ENCODE results near the gene BEND3.
"Not testable (repeated sequence)": the region's sequence is repeated elsewhere in the genome, so short reads cannot be mapped to it uniquely, and the experiment has no call there.

BEND3 gene

DNA sequence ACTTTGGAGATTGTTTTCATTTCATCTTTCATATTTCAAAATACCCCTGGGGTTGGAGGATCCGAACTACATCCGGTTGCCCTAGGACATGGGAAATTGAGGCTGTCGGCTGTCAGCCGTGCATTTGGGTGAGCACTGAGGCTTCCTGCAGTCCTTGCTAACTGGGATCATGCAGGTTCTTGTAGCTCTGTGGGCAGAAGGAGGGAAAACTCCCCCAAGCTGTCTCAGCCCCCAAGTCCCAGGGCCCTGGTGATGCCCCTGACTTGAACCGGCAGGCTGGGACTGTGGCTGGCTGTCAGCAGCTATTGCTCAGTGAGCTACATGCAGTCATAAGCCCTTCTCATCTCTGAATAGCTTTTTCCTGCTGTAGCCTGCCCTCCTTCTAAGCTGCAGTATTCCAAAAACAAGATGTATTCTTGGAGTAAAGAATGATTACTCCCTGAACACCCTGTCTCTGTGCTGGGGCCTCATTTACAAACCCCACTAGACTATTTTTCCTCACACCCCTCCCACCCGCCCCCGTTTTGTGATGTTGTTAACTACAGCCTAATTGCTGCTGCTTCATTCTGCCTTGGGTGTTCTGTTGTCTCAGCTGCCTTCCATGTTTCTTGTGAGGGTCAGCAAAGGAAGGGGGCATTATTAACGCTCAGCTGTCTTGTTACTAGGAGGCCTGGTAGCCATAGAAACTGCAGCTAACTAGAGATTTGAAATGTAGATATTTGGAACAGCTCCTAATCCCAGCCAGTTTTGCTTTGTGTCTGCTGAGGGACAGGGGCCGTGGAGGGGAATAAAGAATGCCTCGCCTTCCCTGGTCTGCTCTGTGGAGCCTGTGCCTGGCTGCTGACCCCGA is 69.3 kb downstream of the BEND3 start:
- no peak for DNase-seq (ENCODE audit: low read depth, low spot score)

DNA sequence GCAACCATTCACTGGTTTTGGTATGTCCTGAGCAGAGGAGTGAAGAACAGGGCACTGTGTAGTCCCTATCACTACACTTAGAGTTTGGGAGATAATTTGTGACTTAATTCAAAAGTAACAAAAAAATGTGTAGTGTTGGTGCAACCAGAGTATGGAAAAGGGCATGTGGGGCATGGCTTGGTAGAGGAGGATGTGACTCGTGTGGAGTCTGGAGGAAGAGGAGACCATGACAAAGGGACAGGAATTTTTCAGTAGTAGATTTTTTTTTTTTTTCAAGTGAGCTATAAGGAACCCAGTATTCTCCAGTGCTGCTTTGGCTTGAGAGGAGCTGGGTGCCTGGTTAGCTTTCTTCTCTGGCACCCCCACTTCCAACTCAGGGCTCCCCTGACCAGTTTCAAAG is 82.2 kb downstream of the BEND3 start:
- no peak for DNase-seq (ENCODE audit: low read depth, low spot score)

GRCh38 chr6:107032051-107032450 is 83.3 kb downstream of the BEND3 start:
- DNase-seq (ENCODE audit: low read depth, low spot score) = no peak

DNA sequence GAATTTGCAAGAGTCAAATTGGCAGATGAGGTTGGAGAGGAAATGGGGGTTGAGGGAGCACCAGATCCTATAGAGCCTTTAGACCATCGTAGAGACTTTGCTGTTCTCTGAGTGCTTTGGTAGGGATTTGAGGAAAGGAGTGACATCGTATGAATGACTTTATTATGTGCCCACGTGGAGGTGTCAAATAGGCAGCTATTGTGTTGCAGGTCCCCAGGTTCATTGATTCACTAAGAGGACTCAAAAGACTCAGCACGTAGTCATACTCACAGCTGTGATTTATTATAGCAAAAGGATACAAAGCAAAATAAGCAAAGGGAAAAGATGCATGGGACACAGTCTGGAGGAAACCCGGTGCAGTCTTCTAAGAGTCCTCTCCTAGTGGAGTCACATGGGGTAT is 85.2 kb downstream of the BEND3 start:
- no peak for DNase-seq (ENCODE audit: low read depth, low spot score)

- no peak for DNase-seq (ENCODE audit: low read depth, low spot score)
These were observed 88.3 kb downstream of the BEND3 start for GRCh38 chr6:107026965-107027364.

- no peak for DNase-seq (ENCODE audit: low read depth, low spot score)
These were observed 93.7 kb downstream of the BEND3 start for GRCh38 chr6:107021446-107022185.

GRCh38 chr6:107020239-107020638 is 95.1 kb downstream of the BEND3 start:
- DNase-seq (ENCODE audit: low read depth, low spot score) = no peak

DNA sequence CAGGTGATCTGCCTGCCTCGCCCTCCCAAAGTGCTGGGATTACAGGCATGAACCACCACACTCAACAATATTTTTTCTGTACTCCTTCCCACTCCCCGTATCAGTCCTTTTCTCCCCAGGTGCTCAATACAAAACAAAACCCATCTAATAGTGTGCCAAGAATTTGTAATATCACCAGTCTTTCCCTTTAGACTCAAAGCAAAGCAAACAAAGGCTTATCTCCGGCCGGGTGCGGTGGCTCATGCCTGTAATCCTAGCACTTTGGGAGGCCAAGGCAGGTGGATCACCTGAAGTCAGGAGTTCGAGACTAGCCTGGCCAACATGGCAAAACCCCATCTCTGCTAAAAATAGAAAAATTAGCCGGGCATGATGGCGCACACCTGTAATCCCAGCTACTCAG is 95.7 kb downstream of the BEND3 start:
- not testable (repeated sequence) for DNase-seq (ENCODE audit: low read depth, low spot score)

DNA sequence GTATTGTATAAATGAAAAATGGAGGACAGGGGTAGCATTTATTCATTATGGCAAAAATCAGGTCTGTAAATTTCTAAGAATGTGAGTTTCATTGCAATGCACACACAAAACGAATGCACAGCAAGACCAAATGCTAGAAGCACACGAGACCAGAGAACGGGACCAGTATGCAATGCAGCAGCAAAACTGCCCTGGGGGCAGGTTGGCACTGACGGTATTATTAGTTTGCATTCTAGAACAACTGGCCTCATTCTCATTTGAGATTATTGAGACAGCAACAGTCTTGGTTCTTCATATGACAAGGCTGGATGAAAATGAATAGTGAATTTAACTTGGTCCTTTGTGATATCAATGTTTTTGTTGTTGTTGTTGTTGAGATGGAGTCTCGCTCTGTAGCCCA is 96.3 kb downstream of the BEND3 start:
- no peak for DNase-seq (ENCODE audit: low read depth, low spot score)
